Adrenal gland (tissue), 12 donors: ENCODE measurements around the gene CAMKMT. TPM values are rescaled to one million over a fixed set of nuclear protein-coding genes. Genes with fewer than 3 reads are reported as not detected.

Source experiments
- DNase-seq, 7 donors: peaks; one replicate each; pipeline ENCODE4 v3.0.0-alpha.2; 2019 to 2020
- H3K27ac ChIP-seq, 5 donors: fragments of 200-600 bp; sonication (generic) in 4 of 5; 1 replicate in 3 of 5; 2 replicates in 2 of 5; pipeline versions ENCODE4 v1.5.1 to v1.8.0; 2016 to 2020; ENCODE audit warnings: mild to moderate bottlenecking in 1 of 5
- H3K27me3 ChIP-seq: fragments of 200-600 bp; 2 replicates; pipeline ENCODE4 v1.8.0; 2021
- H3K36me3 ChIP-seq, 2 donors: fragments of 200-600 bp; replicated peaks in 1 of 2; 1 replicate in 1 of 2; 2 replicates in 1 of 2; pipeline versions ENCODE4 v1.5.1 to v1.8.0; 2018 to 2022
- H3K4me1 ChIP-seq, 2 donors: fragments of 200-600 bp; replicated peaks in 1 of 2; 1 replicate in 1 of 2; 2 replicates in 1 of 2; pipeline versions ENCODE4 v1.5.1 to v1.8.0; 2018 to 2021
- H3K4me3 ChIP-seq, 4 donors: fragments of 200-600 bp; sonication (generic) in 3 of 4; one replicate each; pipeline ENCODE4 v1.5.1; 2016 to 2018
- H3K9me3 ChIP-seq, 3 donors: fragments of 200-600 bp; sonication (generic) in 1 of 3; replicated peaks in 1 of 3; 1 replicate in 2 of 3; 2 replicates in 1 of 3; pipeline versions ENCODE4 v1.5.1 to v1.8.0; 2016 to 2021
- CTCF ChIP-seq, 6 experiments: fragments of 450-650 bp in 4 of 6; fragments of 200-600 bp in 2 of 6; sonication (generic) in 1 of 6; IDR thresholded peaks; 1 replicate in 5 of 6; 2 replicates in 1 of 6; pipeline versions ENCODE4 v1.5.1 to v1.8.0; 2016 to 2021; ENCODE audit warnings: antibody characterized with exemption in 6 of 6, mild to moderate bottlenecking in 2 of 6, moderate library complexity in 1 of 6
- POLR2A ChIP-seq, 2 donors: fragments of 450-650 bp; IDR thresholded peaks; one replicate each; pipeline ENCODE4 v1.6.1; 2017; ENCODE audit warnings: antibody characterized with exemption in 2 of 2, mild to moderate bottlenecking in 2 of 2, moderate library complexity in 1 of 2
- WGBS, 4 donors: extraction: QIAGEN DNeasy Blood & Tissue Kit in 2 of 4; methylation state at CpG; one replicate each; pipeline versions ENCODE4 v1.1.5 to v1.1.7; 2013 to 2017; 5-methylcytosine and 5-hydroxymethylcytosine counted together
- intact Hi-C, 2 donors: fragments of 100-400 bp; cut with DNase I; formaldehyde crosslinking; loops; one replicate each; pipeline versions ENCODE4 v1.14.1 to v1.15.0; 2022 to 2023
- polyA plus RNA-seq, 3 donors: library from polyadenylated mRNA; stranded (reverse); fragments of 200-250 nt in 2 of 3; fragments of 350-450 nt in 1 of 3; fragmentation: Illumina TruSeq in 1 of 3; extraction: RNeasy Lipid Tissue Mini Kit (QIAGEN cat#74804) in 1 of 3; gene quantifications; one replicate each; pipeline ENCODE4 v1.2.3, GENCODE V29; 2013 to 2014
- total RNA-seq, 9 donors: library from RNA; depleted of rRNA in 4 of 9; stranded (reverse); fragments of >200 nt in 4 of 9; fragments of 120-200 nt in 1 of 9; fragmentation: NEBNext Ultra II Directional in 1 of 9; extraction: Animal tissue kit (Norgen Biotek cat#: 25700) in 1 of 9; gene quantifications; one replicate each; pipeline versions ENCODE4 v1.1.0 to v1.2.4, GENCODE V29; 2013 to 2023
- donor health status: healthy with polysubstance abuse.
- donor health status: Bipolar disorder and iron deficiency.
- donor health status: DM: yes; HTN: yes; CAD: no.
- donor health status: DM: no; HTN: no; CAD: no.
- donor health status: DM: no; HTN: no; CAD: no.
- donor health status: DM: yes; HTN: yes; CAD: no.

The CAMKMT gene
- total and polyA plus RNA-seq, 12 donors = 2.6 to 14.0 (median 8.6) TPM

- no peak overlapping the region for H3K27ac ChIP-seq
- H3K4me1 ChIP-seq = no peaks in the 10 kb centered on the region
- WGBS, 4 donors = 86 to 92% (median 87%) methylated on average over 2 of the region's 2 CpGs
- H3K36me3 ChIP-seq = no peaks in the 10 kb centered on the region
- no peak overlapping the region for H3K4me3 ChIP-seq
- intact Hi-C loops = no loop called here
- no peaks in the 10 kb centered on the region for H3K27me3 ChIP-seq
- TF ChIP-seq POLR2A (IDR thresholded peaks at IDR 0.05) (no peak), CTCF (IDR thresholded peaks at IDR 0.05) (no peak)
- no peaks in the 10 kb centered on the region for H3K9me3 ChIP-seq
- DNase-seq = no peak
Measured at GRCh38 chr2:44620189-44620990, 258.6 kb downstream of the CAMKMT start.

DNA sequence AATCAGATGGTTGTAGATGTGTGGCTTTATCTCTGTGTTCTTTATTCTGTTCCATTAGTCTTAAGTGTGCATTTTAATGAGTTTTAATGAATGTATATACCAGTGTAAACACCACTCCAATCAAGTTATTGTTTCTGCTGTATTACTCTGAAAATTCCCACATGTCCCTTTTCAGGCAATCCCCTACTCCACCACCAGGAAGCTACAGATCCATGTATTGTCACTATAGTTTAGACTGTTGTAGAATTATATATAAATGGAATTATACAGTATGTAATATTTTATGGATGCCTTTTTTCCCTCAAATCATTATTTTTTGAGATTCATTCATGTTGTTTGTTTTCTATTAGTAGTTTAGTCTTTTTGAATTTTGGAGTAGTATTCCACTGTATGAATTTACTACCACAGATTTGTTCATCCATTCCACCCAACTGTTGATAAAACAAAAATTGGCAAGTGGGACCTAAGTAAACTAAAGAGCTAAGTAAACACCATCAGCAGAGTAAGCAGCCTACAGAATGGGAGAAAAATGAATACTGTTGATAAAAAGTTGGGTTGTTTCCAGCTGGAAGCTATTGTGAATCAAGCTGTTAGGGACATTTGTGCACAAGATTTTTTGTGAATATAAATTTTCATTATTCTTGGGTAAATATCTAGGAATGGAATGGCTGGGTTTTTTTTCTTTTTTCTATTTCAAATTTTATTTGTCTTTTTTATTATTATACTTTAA lies 262.0 kb downstream of the CAMKMT start:
- Histone ChIP-seq H3K4me3 (no peak overlapping the region), H3K4me1 (no peaks in the 10 kb centered on the region), H3K27me3 (no peaks in the 10 kb centered on the region), H3K27ac (no peak overlapping the region), H3K36me3 (no peaks in the 10 kb centered on the region), H3K9me3 (no peaks in the 10 kb centered on the region)
- no peak for DNase-seq
- TF ChIP-seq POLR2A (IDR thresholded peaks at IDR 0.05) (no peak), CTCF (IDR thresholded peaks at IDR 0.05) (no peak)
- intact Hi-C loops = no loop called here

- TF ChIP-seq CTCF (IDR thresholded peaks at IDR 0.05) (no peak), POLR2A (IDR thresholded peaks at IDR 0.05) (no peak)
- WGBS, 4 donors = 91 to 97% (median 94%) methylated on average over 1 of the region's 1 CpG
- H3K36me3 ChIP-seq = no peaks in the 10 kb centered on the region
- no peaks in the 10 kb centered on the region for H3K27me3 ChIP-seq
- H3K4me3 ChIP-seq = no peak overlapping the region
- no peaks in the 10 kb centered on the region for H3K4me1 ChIP-seq
- H3K27ac ChIP-seq = no peak overlapping the region
- H3K9me3 ChIP-seq = peaks cover 0 to 3% (median 0%) of the 10 kb centered on the region in 3 donors
- DNase-seq = no peak
- intact Hi-C loops = no loop called here
Measured at GRCh38 chr2:44628297-44628696, 266.6 kb downstream of the CAMKMT start.

GRCh38 chr2:44632931-44633689 lies 271.4 kb downstream of the CAMKMT start:
- H3K9me3 ChIP-seq = peaks cover 0 to 3% (median 0%) of the 10 kb centered on the region in 3 donors

More at GRCh38 chr2:44632931-44633689, 271.4 kb downstream of the CAMKMT start:
- 87 to 89% (median 88%) methylated on average over 4 of the region's 4 CpGs for WGBS, 4 donors
- H3K27ac ChIP-seq = no peak overlapping the region
- intact Hi-C loops = no loop called here
- TF ChIP-seq POLR2A (IDR thresholded peaks at IDR 0.05) (no peak), CTCF (IDR thresholded peaks at IDR 0.05) (no peak)
- no peak overlapping the region for H3K4me3 ChIP-seq
- DNase-seq = no peak
- H3K4me1 ChIP-seq = no peaks in the 10 kb centered on the region
- H3K27me3 ChIP-seq = no peaks in the 10 kb centered on the region
- no peaks in the 10 kb centered on the region for H3K36me3 ChIP-seq
